ENCODE results near the gene CYYR1. TPM values are rescaled to one million over a fixed set of nuclear protein-coding genes. Genes with fewer than 3 reads are reported as not detected.

Gene CYYR1
- total RNA-seq, 1 experiment from 2014 or later, result not detected

DNA sequence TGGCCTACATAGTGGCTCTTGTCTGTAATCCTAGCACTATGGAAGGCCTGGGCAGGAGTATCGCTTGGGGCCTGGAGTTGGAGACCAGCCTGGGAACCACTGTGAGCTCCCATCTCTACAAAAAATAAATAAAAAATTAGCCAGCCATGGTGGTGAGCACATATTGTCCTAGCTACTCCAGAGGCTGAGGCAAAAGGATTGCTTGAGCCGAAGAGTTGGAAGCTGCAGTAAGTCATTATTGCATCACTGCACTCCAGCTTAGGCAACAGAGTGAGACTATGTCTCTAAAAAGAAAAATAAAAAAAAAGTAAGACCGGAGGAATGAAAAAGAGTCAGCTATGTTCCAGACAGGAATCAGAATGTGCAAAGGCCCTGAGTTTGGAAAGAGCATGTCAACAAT is 115.3 kb downstream of the CYYR1 start:
- Histone ChIP-seq H3F3A (ENCODE audit: low read length, unreplicated experiment) (no peaks in the 10 kb centered on the region), H2AFZ (ENCODE audit: low read length) (no peak overlapping the region), H3K9me2 (replicated peaks; ENCODE audit: low read length) (no peaks in the 10 kb centered on the region), H3K4me1 (ENCODE audit: insufficient read depth, low read length) (no peaks in the 10 kb centered on the region), H3K9me3 (ENCODE audit: low read length) (no peaks in the 10 kb centered on the region), H3K9ac (ENCODE audit: low read length) (no peak overlapping the region), H3K27ac (ENCODE audit: low read length) (no peak overlapping the region), H3K36me3 (ENCODE audit: low read depth, low read length) (no peaks in the 10 kb centered on the region), H3K4me3 (ENCODE audit: low read length) (no peak overlapping the region), H4K20me1 (ENCODE audit: low read length) (no peaks in the 10 kb centered on the region), H3K4me2 (ENCODE audit: low read length) (no peak overlapping the region), H3K79me2 (ENCODE audit: low read length) (no peaks in the 10 kb centered on the region), H3K27me3 (ENCODE audit: low read length) (no peaks in the 10 kb centered on the region)
- POLR2A ChIA-PET (ENCODE audit: unreplicated experiment), result no interaction called here
- ATAC-seq, result no peak
- CTCF ChIA-PET, result no interaction called here
- no TSS peak for BruUV-seq (replicated peaks)
- TF ChIP-seq, protein P1, sequence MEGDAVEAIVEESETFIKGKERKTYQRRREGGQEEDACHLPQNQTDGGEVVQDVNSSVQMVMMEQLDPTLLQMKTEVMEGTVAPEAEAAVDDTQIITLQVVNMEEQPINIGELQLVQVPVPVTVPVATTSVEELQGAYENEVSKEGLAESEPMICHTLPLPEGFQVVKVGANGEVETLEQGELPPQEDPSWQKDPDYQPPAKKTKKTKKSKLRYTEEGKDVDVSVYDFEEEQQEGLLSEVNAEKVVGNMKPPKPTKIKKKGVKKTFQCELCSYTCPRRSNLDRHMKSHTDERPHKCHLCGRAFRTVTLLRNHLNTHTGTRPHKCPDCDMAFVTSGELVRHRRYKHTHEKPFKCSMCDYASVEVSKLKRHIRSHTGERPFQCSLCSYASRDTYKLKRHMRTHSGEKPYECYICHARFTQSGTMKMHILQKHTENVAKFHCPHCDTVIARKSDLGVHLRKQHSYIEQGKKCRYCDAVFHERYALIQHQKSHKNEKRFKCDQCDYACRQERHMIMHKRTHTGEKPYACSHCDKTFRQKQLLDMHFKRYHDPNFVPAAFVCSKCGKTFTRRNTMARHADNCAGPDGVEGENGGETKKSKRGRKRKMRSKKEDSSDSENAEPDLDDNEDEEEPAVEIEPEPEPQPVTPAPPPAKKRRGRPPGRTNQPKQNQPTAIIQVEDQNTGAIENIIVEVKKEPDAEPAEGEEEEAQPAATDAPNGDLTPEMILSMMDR (conservative IDR thresholded peaks at IDR 0.05; ENCODE audit: low read depth, low read length), result no peak
- TF ChIP-seq EZH2 (IDR thresholded peaks at IDR 0.05; ENCODE audit: low read length, unreplicated experiment), result no peak
- TF ChIP-seq EZH2phosphoT487 (IDR thresholded peaks at IDR 0.05; ENCODE audit: borderline replicate concordance, low read length), result no peak
- no peak for DNase-seq
- intact Hi-C loops (cut with micrococcal nuclease), result no loop called here

- Histone ChIP-seq H4K20me1 (ENCODE audit: low read length) (no peaks in the 10 kb centered on the region), H2AFZ (ENCODE audit: low read length) (no peak overlapping the region), H3K4me1 (ENCODE audit: insufficient read depth, low read length) (no peaks in the 10 kb centered on the region), H3K36me3 (ENCODE audit: low read depth, low read length) (no peaks in the 10 kb centered on the region), H3K27ac (ENCODE audit: low read length) (no peak overlapping the region), H3F3A (ENCODE audit: low read length, unreplicated experiment) (no peaks in the 10 kb centered on the region), H3K9me2 (replicated peaks; ENCODE audit: low read length) (no peaks in the 10 kb centered on the region), H3K4me3 (ENCODE audit: low read length) (no peak overlapping the region), H3K9me3 (ENCODE audit: low read length) (no peaks in the 10 kb centered on the region), H3K27me3 (ENCODE audit: low read length) (no peaks in the 10 kb centered on the region), H3K4me2 (ENCODE audit: low read length) (no peak overlapping the region), H3K79me2 (ENCODE audit: low read length) (no peaks in the 10 kb centered on the region), H3K9ac (ENCODE audit: low read length) (no peak overlapping the region)
- CTCF ChIA-PET, result no interaction called here
- intact Hi-C loops (cut with micrococcal nuclease), result no loop called here
- POLR2A ChIA-PET (ENCODE audit: unreplicated experiment), result no interaction called here
- TF ChIP-seq, protein P1 (conservative IDR thresholded peaks at IDR 0.05; ENCODE audit: low read depth, low read length), result no peak
- TF ChIP-seq EZH2phosphoT487 (IDR thresholded peaks at IDR 0.05; ENCODE audit: borderline replicate concordance, low read length) (no peak), EZH2 (IDR thresholded peaks at IDR 0.05; ENCODE audit: low read length, unreplicated experiment) (no peak)
- ATAC-seq (no peak), DNase-seq (no peak)
- no TSS peak for BruUV-seq (replicated peaks)
Observed at GRCh38 chr21:26453267-26453666, 119.8 kb downstream of the CYYR1 start.

- ATAC-seq, result no peak
- Histone ChIP-seq H3K9me3 (ENCODE audit: low read length) (no peaks in the 10 kb centered on the region), H3K4me3 (ENCODE audit: low read length) (no peak overlapping the region), H2AFZ (ENCODE audit: low read length) (no peak overlapping the region), H3K9me2 (replicated peaks; ENCODE audit: low read length) (no peaks in the 10 kb centered on the region), H3K9ac (ENCODE audit: low read length) (no peak overlapping the region), H3K27ac (ENCODE audit: low read length) (no peak overlapping the region), H3K4me2 (ENCODE audit: low read length) (no peak overlapping the region), H3K27me3 (ENCODE audit: low read length) (no peaks in the 10 kb centered on the region), H3K36me3 (ENCODE audit: low read depth, low read length) (no peaks in the 10 kb centered on the region), H3K4me1 (ENCODE audit: insufficient read depth, low read length) (no peaks in the 10 kb centered on the region), H3K79me2 (ENCODE audit: low read length) (no peaks in the 10 kb centered on the region), H3F3A (ENCODE audit: low read length, unreplicated experiment) (no peaks in the 10 kb centered on the region), H4K20me1 (ENCODE audit: low read length) (no peaks in the 10 kb centered on the region)
- ChIA-PET POLR2A (ENCODE audit: unreplicated experiment) (no interaction called here), CTCF (no interaction called here)
- intact Hi-C loops (cut with micrococcal nuclease), result no loop called here
- no TSS peak for BruUV-seq (replicated peaks)
- no peak for DNase-seq
- TF ChIP-seq EZH2 (IDR thresholded peaks at IDR 0.05; ENCODE audit: low read length, unreplicated experiment), result no peak
- TF ChIP-seq EZH2phosphoT487 (IDR thresholded peaks at IDR 0.05; ENCODE audit: borderline replicate concordance, low read length), result no peak
- TF ChIP-seq, protein P1 (conservative IDR thresholded peaks at IDR 0.05; ENCODE audit: low read depth, low read length), result no peak
Observed at GRCh38 chr21:26451081-26451740, 121.9 kb downstream of the CYYR1 start.
